WTC11 (cell line): Measurements from ENCODE around the gene KRTAP3-2. TPM values are rescaled to one million over a fixed set of nuclear protein-coding genes. Genes with fewer than 3 reads are reported as not detected.

Experiments
- ATAC-seq: fragments of 200-7000 bp; cut with Tn5 transposase; 2 replicates; pipeline ENCODE4 v1.10.0; 2021; ENCODE audit warnings: mild to moderate bottlenecking, moderate library complexity
- CTCF ChIA-PET: fragments of 300-600 bp; sonication (Branson Sonifier 250); formaldehyde crosslinking; loops from one replicate; lab custom pipeline; 2021; ENCODE audit warnings: antibody characterized with exemption; lab: Charles Lee
- POLR2A ChIA-PET: fragments of 350-600 bp; sonication (Branson Sonifier 250); formaldehyde crosslinking; loops from one replicate; lab custom pipeline; 2021; ENCODE audit warnings: antibody characterized with exemption; lab: Charles Lee
- DNase-seq: peaks from one replicate; pipeline ENCODE4 v3.0.0; 2021; ENCODE audit warnings: low spot score
- H3K27ac Mint-ChIP-seq: 2 replicates; pipeline ENCODE4 v1.8.0; 2021; ENCODE audit warnings: mixed read lengths
- H3K27me3 Mint-ChIP-seq: 2 replicates; pipeline ENCODE4 v1.8.0; 2021; ENCODE audit warnings: low read depth, mild to moderate bottlenecking, moderate library complexity, mixed read lengths
- H3K36me3 Mint-ChIP-seq: 2 replicates; pipeline ENCODE4 v1.8.0; 2021; ENCODE audit warnings: mixed read lengths
- H3K4me1 Mint-ChIP-seq: 2 replicates; pipeline ENCODE4 v1.8.0; 2022; ENCODE audit warnings: mixed read lengths
- H3K4me3 Mint-ChIP-seq: 2 replicates; pipeline ENCODE4 v1.8.0; 2021; ENCODE audit warnings: mild to moderate bottlenecking, moderate library complexity, mixed read lengths
- H3K9me3 Mint-ChIP-seq: 2 replicates; pipeline ENCODE4 v1.8.0; 2021; ENCODE audit warnings: mixed read lengths
- AR ChIP-seq: fragments of 250-450 bp; sonication (Bioruptor Pico); IDR thresholded peaks from 2 replicates; pipeline ENCODE4 v1.9.0; 2021; ENCODE audit warnings: mild to moderate bottlenecking
- ATF1 ChIP-seq: sonication (generic); formaldehyde crosslinking; IDR thresholded peaks from 2 replicates; pipeline ENCODE4 v1.8.1; 2023; ENCODE audit warnings: mild to moderate bottlenecking, moderate library complexity, missing genetic modification reagents
- FOXJ3 ChIP-seq: sonication (generic); formaldehyde crosslinking; IDR thresholded peaks from 2 replicates; pipeline ENCODE4 v1.9.0; 2021; ENCODE audit warnings: missing genetic modification reagents, mild to moderate bottlenecking, borderline replicate concordance
- FOXP1 ChIP-seq: sonication (generic); formaldehyde crosslinking; IDR thresholded peaks from 2 replicates; pipeline ENCODE4 v1.8.0; 2022; ENCODE audit warnings: missing genetic modification reagents, mild to moderate bottlenecking, moderate library complexity, borderline replicate concordance
- MAX ChIP-seq: sonication (generic); formaldehyde crosslinking; IDR thresholded peaks from 2 replicates; pipeline ENCODE4 v1.8.0; 2022; ENCODE audit warnings: mild to moderate bottlenecking, missing genetic modification reagents
- MYBL2 ChIP-seq: sonication (generic); formaldehyde crosslinking; IDR thresholded peaks from 2 replicates; pipeline ENCODE4 v1.8.1; 2023; ENCODE audit warnings: mild to moderate bottlenecking, moderate library complexity, missing genetic modification reagents
- NFYB ChIP-seq: sonication (generic); formaldehyde crosslinking; conservative IDR thresholded peaks from 2 replicates; pipeline ENCODE4 v1.8.0; 2022; ENCODE audit warnings: low read depth, missing genetic modification reagents
- SMAD3 ChIP-seq: sonication (generic); formaldehyde crosslinking; IDR thresholded peaks from 2 replicates; pipeline ENCODE4 v1.8.0; 2022; ENCODE audit warnings: missing genetic modification reagents, mild to moderate bottlenecking, borderline replicate concordance
- TEAD4 ChIP-seq: sonication (generic); formaldehyde crosslinking; IDR thresholded peaks from 2 replicates; pipeline ENCODE4 v1.8.0; 2022; ENCODE audit warnings: mild to moderate bottlenecking, missing genetic modification reagents
- ZNF416 ChIP-seq: fragments of 250-450 bp; sonication (Bioruptor Pico); IDR thresholded peaks from 2 replicates; pipeline ENCODE4 v1.9.0; 2021; ENCODE audit warnings: mild to moderate bottlenecking, inconsistent platforms
- total RNA-seq: library from RNA; stranded (reverse); gene quantifications from 3 replicates; pipeline ENCODE4 v1.2.3, GENCODE V29; 2021
- TF ChIP-seq, protein P1 (sequence below): sonication (generic); formaldehyde crosslinking; IDR thresholded peaks from 2 replicates; pipeline ENCODE4 v1.8.1; 2023; ENCODE audit warnings: mild to moderate bottlenecking, missing genetic modification reagents, borderline replicate concordance
- TF ChIP-seq, protein P2 (sequence below): sonication (generic); formaldehyde crosslinking; IDR thresholded peaks from 2 replicates; pipeline ENCODE4 v1.8.1; 2022; ENCODE audit warnings: low read depth, missing genetic modification reagents, borderline replicate concordance
- TF ChIP-seq, protein P3 (sequence below): fragments of 250-450 bp; sonication (Bioruptor Pico); IDR thresholded peaks from 2 replicates; pipeline ENCODE4 v1.9.0; 2021; ENCODE audit warnings: mild to moderate bottlenecking, borderline replicate concordance
- TF ChIP-seq, protein P4 (sequence below): sonication (generic); formaldehyde crosslinking; IDR thresholded peaks from 2 replicates; pipeline ENCODE4 v1.8.1; 2023; ENCODE audit warnings: mild to moderate bottlenecking, moderate library complexity, missing genetic modification reagents
- TF ChIP-seq, protein P5 (sequence below): sonication (generic); formaldehyde crosslinking; IDR thresholded peaks from 2 replicates; pipeline ENCODE4 v1.8.1; 2023; ENCODE audit warnings: mild to moderate bottlenecking, missing genetic modification reagents

Gene KRTAP3-2
- total RNA-seq, 1 experiment from 2014 or later: not detected

GRCh38 chr17:40997361-40997760, 2.3 kb downstream of the KRTAP3-2 start:
- no peaks in the 10 kb centered on the region for H3K36me3 Mint-ChIP-seq

GRCh38 chr17:40996829-40997228, 2.9 kb downstream of the KRTAP3-2 start:
- DNase-seq (no peak), ATAC-seq (no peak)
- Mint-ChIP-seq H3K9me3 (no peaks in the 10 kb centered on the region), H3K36me3 (no peaks in the 10 kb centered on the region), H3K4me1 (peaks cover 7% of the 10 kb centered on the region; the same call in 1 of the 2 replicates), H3K27me3 (no peaks in the 10 kb centered on the region), H3K4me3 (no peak overlapping the region), H3K27ac (no peak overlapping the region)
- POLR2A ChIA-PET: no interaction called here
- CTCF ChIA-PET: no interaction called here
- TF ChIP-seq, protein P1, sequence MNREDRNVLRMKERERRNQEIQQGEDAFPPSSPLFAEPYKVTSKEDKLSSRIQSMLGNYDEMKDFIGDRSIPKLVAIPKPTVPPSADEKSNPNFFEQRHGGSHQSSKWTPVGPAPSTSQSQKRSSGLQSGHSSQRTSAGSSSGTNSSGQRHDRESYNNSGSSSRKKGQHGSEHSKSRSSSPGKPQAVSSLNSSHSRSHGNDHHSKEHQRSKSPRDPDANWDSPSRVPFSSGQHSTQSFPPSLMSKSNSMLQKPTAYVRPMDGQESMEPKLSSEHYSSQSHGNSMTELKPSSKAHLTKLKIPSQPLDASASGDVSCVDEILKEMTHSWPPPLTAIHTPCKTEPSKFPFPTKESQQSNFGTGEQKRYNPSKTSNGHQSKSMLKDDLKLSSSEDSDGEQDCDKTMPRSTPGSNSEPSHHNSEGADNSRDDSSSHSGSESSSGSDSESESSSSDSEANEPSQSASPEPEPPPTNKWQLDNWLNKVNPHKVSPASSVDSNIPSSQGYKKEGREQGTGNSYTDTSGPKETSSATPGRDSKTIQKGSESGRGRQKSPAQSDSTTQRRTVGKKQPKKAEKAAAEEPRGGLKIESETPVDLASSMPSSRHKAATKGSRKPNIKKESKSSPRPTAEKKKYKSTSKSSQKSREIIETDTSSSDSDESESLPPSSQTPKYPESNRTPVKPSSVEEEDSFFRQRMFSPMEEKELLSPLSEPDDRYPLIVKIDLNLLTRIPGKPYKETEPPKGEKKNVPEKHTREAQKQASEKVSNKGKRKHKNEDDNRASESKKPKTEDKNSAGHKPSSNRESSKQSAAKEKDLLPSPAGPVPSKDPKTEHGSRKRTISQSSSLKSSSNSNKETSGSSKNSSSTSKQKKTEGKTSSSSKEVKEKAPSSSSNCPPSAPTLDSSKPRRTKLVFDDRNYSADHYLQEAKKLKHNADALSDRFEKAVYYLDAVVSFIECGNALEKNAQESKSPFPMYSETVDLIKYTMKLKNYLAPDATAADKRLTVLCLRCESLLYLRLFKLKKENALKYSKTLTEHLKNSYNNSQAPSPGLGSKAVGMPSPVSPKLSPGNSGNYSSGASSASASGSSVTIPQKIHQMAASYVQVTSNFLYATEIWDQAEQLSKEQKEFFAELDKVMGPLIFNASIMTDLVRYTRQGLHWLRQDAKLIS (CRISPR knock-in tag): no peak
- TF ChIP-seq, protein P2, sequence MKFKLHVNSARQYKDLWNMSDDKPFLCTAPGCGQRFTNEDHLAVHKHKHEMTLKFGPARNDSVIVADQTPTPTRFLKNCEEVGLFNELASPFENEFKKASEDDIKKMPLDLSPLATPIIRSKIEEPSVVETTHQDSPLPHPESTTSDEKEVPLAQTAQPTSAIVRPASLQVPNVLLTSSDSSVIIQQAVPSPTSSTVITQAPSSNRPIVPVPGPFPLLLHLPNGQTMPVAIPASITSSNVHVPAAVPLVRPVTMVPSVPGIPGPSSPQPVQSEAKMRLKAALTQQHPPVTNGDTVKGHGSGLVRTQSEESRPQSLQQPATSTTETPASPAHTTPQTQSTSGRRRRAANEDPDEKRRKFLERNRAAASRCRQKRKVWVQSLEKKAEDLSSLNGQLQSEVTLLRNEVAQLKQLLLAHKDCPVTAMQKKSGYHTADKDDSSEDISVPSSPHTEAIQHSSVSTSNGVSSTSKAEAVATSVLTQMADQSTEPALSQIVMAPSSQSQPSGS (CRISPR knock-in tag): no peak
- TF ChIP-seq, protein P3, sequence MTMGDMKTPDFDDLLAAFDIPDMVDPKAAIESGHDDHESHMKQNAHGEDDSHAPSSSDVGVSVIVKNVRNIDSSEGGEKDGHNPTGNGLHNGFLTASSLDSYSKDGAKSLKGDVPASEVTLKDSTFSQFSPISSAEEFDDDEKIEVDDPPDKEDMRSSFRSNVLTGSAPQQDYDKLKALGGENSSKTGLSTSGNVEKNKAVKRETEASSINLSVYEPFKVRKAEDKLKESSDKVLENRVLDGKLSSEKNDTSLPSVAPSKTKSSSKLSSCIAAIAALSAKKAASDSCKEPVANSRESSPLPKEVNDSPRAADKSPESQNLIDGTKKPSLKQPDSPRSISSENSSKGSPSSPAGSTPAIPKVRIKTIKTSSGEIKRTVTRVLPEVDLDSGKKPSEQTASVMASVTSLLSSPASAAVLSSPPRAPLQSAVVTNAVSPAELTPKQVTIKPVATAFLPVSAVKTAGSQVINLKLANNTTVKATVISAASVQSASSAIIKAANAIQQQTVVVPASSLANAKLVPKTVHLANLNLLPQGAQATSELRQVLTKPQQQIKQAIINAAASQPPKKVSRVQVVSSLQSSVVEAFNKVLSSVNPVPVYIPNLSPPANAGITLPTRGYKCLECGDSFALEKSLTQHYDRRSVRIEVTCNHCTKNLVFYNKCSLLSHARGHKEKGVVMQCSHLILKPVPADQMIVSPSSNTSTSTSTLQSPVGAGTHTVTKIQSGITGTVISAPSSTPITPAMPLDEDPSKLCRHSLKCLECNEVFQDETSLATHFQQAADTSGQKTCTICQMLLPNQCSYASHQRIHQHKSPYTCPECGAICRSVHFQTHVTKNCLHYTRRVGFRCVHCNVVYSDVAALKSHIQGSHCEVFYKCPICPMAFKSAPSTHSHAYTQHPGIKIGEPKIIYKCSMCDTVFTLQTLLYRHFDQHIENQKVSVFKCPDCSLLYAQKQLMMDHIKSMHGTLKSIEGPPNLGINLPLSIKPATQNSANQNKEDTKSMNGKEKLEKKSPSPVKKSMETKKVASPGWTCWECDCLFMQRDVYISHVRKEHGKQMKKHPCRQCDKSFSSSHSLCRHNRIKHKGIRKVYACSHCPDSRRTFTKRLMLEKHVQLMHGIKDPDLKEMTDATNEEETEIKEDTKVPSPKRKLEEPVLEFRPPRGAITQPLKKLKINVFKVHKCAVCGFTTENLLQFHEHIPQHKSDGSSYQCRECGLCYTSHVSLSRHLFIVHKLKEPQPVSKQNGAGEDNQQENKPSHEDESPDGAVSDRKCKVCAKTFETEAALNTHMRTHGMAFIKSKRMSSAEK (CRISPR knock-in tag): no peak
- TF ChIP-seq ZNF416 (CRISPR knock-in tag) (no peak), TEAD4 (no peak), FOXP1 (no peak), SMAD3 (no peak)

More at GRCh38 chr17:40997361-40997760, 2.3 kb downstream of the KRTAP3-2 start:
- TF ChIP-seq MAX (CRISPR knock-in tag) (no peak), NFYB (CRISPR knock-in tag) (no peak), FOXJ3 (CRISPR knock-in tag) (no peak), ATF1 (CRISPR knock-in tag) (no peak), MYBL2 (CRISPR knock-in tag) (no peak), AR (CRISPR knock-in tag) (no peak)
- TF ChIP-seq, protein P4, sequence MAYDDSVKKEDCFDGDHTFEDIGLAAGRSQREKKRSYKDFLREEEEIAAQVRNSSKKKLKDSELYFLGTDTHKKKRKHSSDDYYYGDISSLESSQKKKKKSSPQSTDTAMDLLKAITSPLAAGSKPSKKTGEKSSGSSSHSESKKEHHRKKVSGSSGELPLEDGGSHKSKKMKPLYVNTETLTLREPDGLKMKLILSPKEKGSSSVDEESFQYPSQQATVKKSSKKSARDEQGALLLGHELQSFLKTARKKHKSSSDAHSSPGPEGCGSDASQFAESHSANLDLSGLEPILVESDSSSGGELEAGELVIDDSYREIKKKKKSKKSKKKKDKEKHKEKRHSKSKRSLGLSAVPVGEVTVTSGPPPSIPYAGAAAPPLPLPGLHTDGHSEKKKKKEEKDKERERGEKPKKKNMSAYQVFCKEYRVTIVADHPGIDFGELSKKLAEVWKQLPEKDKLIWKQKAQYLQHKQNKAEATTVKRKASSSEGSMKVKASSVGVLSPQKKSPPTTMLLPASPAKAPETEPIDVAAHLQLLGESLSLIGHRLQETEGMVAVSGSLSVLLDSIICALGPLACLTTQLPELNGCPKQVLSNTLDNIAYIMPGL (CRISPR knock-in tag): no peak
- TF ChIP-seq, protein P5, sequence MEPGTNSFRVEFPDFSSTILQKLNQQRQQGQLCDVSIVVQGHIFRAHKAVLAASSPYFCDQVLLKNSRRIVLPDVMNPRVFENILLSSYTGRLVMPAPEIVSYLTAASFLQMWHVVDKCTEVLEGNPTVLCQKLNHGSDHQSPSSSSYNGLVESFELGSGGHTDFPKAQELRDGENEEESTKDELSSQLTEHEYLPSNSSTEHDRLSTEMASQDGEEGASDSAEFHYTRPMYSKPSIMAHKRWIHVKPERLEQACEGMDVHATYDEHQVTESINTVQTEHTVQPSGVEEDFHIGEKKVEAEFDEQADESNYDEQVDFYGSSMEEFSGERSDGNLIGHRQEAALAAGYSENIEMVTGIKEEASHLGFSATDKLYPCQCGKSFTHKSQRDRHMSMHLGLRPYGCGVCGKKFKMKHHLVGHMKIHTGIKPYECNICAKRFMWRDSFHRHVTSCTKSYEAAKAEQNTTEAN: no peak
- Mint-ChIP-seq H3K4me1 (peaks cover 7% of the 10 kb centered on the region; the same call in 1 of the 2 replicates), H3K4me3 (no peak overlapping the region), H3K27me3 (no peaks in the 10 kb centered on the region), H3K27ac (no peak overlapping the region), H3K9me3 (no peaks in the 10 kb centered on the region)
- ATAC-seq (no peak), DNase-seq (no peak)
- POLR2A ChIA-PET: no interaction called here
- CTCF ChIA-PET: no interaction called here
